K562 (cell line): Measurements from ENCODE around the gene EGR2. TPM values are rescaled to one million over a fixed set of nuclear protein-coding genes. Genes with fewer than 3 reads are reported as not detected.

ENCODE experiments used
- polyA plus RNA-seq, 8 experiments: library from polyadenylated mRNA; depleted of rRNA in 4 of 8; stranded (reverse) in 5 of 8; unstranded in 3 of 8; fragments of >200 nt; fragmentation: Nextera tagmentation in 2 of 8; fragmentation: Illumina TruSeq in 1 of 8; extraction: Ambion mirVana in 2 of 8; extraction: Trizol in 1 of 8; gene quantifications; 2 replicates each; pipeline versions ENCODE4 v1.2.1 to v1.2.3, GENCODE V29; 2011 to 2014; ENCODE audit warnings: inconsistent platforms in 1 of 8, missing spikeins in 1 of 8
- total RNA-seq, 7 experiments: library from RNA; depleted of rRNA in 6 of 7; stranded (reverse); fragments of >200 nt in 6 of 7; fragmentation: Illumina TruSeq in 2 of 7; extraction: Trizol in 2 of 7; gene quantifications; 2 replicates each; pipeline versions ENCODE4 v1.2.1 to v1.2.3, GENCODE V29; 2011 to 2021; ENCODE audit warnings: low replicate concordance in 1 of 7
- TF ChIP-seq, protein P1 (sequence below), 2 experiments: fragments of 450-650 bp; IDR thresholded peaks; 2 replicates each; pipeline ENCODE4 v1.6.1; 2016
- TF ChIP-seq, protein P2 (sequence below), 2 experiments: fragments of 150-350 bp in 1 of 2; IDR thresholded peaks; 2 replicates each; pipeline ENCODE4 v1.6.1; 2012 to 2016; ENCODE audit warnings: low read depth in 2 of 2, low read length in 2 of 2, mild to moderate bottlenecking in 1 of 2, moderate library complexity in 1 of 2
- TF ChIP-seq, protein P3 (sequence below), 2 experiments: fragments of 450-650 bp; formaldehyde crosslinking in 1 of 2; IDR thresholded peaks; 2 replicates each; pipeline versions ENCODE4 v1.4.0 to v1.6.1; 2014 to 2020; ENCODE audit warnings: mild to moderate bottlenecking in 2 of 2, borderline replicate concordance in 1 of 2, low read depth in 1 of 2

EGR2 gene
- total and polyA plus RNA-seq, 9 of the 15 experiments (the other 6 are each of a cell fraction or from before 2014, with no cell fraction given) = 0.08 to 0.18 (median 0.12) TPM; not detected in 4

DNA sequence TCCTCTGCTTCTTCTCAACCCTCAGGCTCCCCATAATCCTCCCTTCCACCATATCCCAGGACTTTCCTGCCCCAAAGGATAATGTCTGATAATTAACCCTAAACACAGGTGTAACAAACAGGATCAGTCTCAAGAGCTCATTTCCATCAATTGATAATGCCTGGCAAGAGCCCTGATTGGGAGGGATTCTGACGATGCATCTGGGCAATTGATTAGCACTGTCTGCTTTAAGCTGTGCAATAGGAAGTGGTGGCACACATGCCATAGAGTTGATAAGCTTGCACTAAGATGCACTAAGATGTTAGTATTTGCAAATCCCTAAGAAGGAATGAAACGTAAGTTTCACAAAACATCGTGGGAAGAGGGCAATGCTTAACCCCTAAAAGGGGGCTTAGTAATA is 27.4 kb upstream of the EGR2 start (continued):
- TF ChIP-seq, protein P1, sequence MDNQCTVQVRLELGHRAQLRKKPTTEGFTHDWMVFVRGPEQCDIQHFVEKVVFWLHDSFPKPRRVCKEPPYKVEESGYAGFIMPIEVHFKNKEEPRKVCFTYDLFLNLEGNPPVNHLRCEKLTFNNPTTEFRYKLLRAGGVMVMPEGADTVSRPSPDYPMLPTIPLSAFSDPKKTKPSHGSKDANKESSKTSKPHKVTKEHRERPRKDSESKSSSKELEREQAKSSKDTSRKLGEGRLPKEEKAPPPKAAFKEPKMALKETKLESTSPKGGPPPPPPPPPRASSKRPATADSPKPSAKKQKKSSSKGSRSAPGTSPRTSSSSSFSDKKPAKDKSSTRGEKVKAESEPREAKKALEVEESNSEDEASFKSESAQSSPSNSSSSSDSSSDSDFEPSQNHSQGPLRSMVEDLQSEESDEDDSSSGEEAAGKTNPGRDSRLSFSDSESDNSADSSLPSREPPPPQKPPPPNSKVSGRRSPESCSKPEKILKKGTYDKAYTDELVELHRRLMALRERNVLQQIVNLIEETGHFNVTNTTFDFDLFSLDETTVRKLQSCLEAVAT (IDR thresholded peaks at IDR 0.05) = peak in 1 of 2 experiments; percentile 98; a peak in 2 of 4 replicates
- TF ChIP-seq, protein P2, sequence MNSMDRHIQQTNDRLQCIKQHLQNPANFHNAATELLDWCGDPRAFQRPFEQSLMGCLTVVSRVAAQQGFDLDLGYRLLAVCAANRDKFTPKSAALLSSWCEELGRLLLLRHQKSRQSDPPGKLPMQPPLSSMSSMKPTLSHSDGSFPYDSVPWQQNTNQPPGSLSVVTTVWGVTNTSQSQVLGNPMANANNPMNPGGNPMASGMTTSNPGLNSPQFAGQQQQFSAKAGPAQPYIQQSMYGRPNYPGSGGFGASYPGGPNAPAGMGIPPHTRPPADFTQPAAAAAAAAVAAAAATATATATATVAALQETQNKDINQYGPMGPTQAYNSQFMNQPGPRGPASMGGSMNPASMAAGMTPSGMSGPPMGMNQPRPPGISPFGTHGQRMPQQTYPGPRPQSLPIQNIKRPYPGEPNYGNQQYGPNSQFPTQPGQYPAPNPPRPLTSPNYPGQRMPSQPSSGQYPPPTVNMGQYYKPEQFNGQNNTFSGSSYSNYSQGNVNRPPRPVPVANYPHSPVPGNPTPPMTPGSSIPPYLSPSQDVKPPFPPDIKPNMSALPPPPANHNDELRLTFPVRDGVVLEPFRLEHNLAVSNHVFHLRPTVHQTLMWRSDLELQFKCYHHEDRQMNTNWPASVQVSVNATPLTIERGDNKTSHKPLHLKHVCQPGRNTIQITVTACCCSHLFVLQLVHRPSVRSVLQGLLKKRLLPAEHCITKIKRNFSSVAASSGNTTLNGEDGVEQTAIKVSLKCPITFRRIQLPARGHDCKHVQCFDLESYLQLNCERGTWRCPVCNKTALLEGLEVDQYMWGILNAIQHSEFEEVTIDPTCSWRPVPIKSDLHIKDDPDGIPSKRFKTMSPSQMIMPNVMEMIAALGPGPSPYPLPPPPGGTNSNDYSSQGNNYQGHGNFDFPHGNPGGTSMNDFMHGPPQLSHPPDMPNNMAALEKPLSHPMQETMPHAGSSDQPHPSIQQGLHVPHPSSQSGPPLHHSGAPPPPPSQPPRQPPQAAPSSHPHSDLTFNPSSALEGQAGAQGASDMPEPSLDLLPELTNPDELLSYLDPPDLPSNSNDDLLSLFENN (IDR thresholded peaks at IDR 0.05; ENCODE audit: low read depth in 2 of 2, low read length in 2 of 2) = peak in 1 of 2 experiments; percentile 84; a peak in 2 of 4 replicates
- TF ChIP-seq, protein P3, sequence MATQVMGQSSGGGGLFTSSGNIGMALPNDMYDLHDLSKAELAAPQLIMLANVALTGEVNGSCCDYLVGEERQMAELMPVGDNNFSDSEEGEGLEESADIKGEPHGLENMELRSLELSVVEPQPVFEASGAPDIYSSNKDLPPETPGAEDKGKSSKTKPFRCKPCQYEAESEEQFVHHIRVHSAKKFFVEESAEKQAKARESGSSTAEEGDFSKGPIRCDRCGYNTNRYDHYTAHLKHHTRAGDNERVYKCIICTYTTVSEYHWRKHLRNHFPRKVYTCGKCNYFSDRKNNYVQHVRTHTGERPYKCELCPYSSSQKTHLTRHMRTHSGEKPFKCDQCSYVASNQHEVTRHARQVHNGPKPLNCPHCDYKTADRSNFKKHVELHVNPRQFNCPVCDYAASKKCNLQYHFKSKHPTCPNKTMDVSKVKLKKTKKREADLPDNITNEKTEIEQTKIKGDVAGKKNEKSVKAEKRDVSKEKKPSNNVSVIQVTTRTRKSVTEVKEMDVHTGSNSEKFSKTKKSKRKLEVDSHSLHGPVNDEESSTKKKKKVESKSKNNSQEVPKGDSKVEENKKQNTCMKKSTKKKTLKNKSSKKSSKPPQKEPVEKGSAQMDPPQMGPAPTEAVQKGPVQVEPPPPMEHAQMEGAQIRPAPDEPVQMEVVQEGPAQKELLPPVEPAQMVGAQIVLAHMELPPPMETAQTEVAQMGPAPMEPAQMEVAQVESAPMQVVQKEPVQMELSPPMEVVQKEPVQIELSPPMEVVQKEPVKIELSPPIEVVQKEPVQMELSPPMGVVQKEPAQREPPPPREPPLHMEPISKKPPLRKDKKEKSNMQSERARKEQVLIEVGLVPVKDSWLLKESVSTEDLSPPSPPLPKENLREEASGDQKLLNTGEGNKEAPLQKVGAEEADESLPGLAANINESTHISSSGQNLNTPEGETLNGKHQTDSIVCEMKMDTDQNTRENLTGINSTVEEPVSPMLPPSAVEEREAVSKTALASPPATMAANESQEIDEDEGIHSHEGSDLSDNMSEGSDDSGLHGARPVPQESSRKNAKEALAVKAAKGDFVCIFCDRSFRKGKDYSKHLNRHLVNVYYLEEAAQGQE (IDR thresholded peaks at IDR 0.05; ENCODE audit: borderline replicate concordance) = peak; percentile 54
- TF ChIP-seq, protein P3 (CRISPR knock-in tag; IDR thresholded peaks at IDR 0.05; ENCODE audit: low read depth) = no peak
- TF ChIP-seq, all 486 proteins: peak for 5
